BLaER1 (cell line): ENCODE measurements around the gene PPT1.

Source experiments
- H3K27ac ChIP-seq: shearing (Covaris generic); formaldehyde crosslinking; 2 replicates; pipeline ENCODE4 v1.8.1; 2022
- H3K27me3 ChIP-seq: shearing (Covaris generic); formaldehyde crosslinking; 2 replicates; pipeline ENCODE4 v1.8.1; 2022
- H3K36me3 ChIP-seq: shearing (Covaris generic); formaldehyde crosslinking; 2 replicates; pipeline ENCODE4 v1.8.1; 2022
- H3K4me1 ChIP-seq: shearing (Covaris generic); formaldehyde crosslinking; 2 replicates; pipeline ENCODE4 v1.8.1; 2022
- H3K4me2 ChIP-seq: shearing (Covaris generic); formaldehyde crosslinking; 2 replicates; pipeline ENCODE4 v1.8.1; 2022
- H3K4me3 ChIP-seq: shearing (Covaris generic); formaldehyde crosslinking; 2 replicates; pipeline ENCODE4 v1.8.1; 2022
- H3K9ac ChIP-seq: shearing (Covaris generic); formaldehyde crosslinking; 2 replicates; pipeline ENCODE4 v1.8.1; 2022
- H3K9me3 ChIP-seq: shearing (Covaris generic); formaldehyde crosslinking; 2 replicates; pipeline ENCODE4 v1.8.1; 2022
- H4K20me1 ChIP-seq: shearing (Covaris generic); formaldehyde crosslinking; 2 replicates; pipeline ENCODE4 v1.8.1; 2022
- Cebpa-rat ChIP-seq: shearing (Covaris generic); IDR thresholded peaks from 2 replicates; pipeline ENCODE4 v1.8.1; 2022

PPT1 gene

GRCh38 chr1:40096977-40097782, at the start of gene PPT1:
PPT1 (minus strand) TSS chr1:40097252; CDS start chr1:40097238, 14 bp downstream.
- peak within 1 kb of the TSS; percentile 79 for H3K4me3 ChIP-seq
- H3K4me1 ChIP-seq, result peaks cover 34% of the 10 kb centered on the region
- TF ChIP-seq Cebpa-rat, result no peak
- H3K9ac ChIP-seq, result peak within 1 kb of the TSS; percentile 81
- peak within 1 kb of the TSS; percentile 96 for H3K4me2 ChIP-seq
- H3K36me3 ChIP-seq, result peaks cover 21% of the 10 kb centered on the region
- H3K27ac ChIP-seq, result peak within 1 kb of the TSS; percentile 68
- H3K9me3 ChIP-seq, result peaks cover 5% of the 10 kb centered on the region
- H4K20me1 ChIP-seq, result no peaks in the 10 kb centered on the region
- no peaks in the 10 kb centered on the region for H3K27me3 ChIP-seq

GRCh38 chr1:40143891-40144575, 47.0 kb upstream of the PPT1 start:
- TF ChIP-seq Cebpa-rat, result no peak
- Histone ChIP-seq H4K20me1 (no peaks in the 10 kb centered on the region), H3K27ac (no peak overlapping the region), H3K4me2 (no peak overlapping the region), H3K4me1 (no peaks in the 10 kb centered on the region), H3K36me3 (no peaks in the 10 kb centered on the region), H3K4me3 (no peak overlapping the region), H3K9ac (no peak overlapping the region), H3K9me3 (no peaks in the 10 kb centered on the region), H3K27me3 (no peaks in the 10 kb centered on the region)

- Histone ChIP-seq H3K4me2 (no peak overlapping the region), H3K27ac (no peak overlapping the region), H4K20me1 (no peaks in the 10 kb centered on the region), H3K9me3 (no peaks in the 10 kb centered on the region), H3K36me3 (no peaks in the 10 kb centered on the region), H3K9ac (no peak overlapping the region), H3K27me3 (no peaks in the 10 kb centered on the region), H3K4me3 (no peak overlapping the region), H3K4me1 (no peaks in the 10 kb centered on the region)
- no peak for TF ChIP-seq Cebpa-rat
These were observed 45.0 kb upstream of the PPT1 start for GRCh38 chr1:40141878-40142535.

GRCh38 chr1:40140211-40140973, 43.3 kb upstream of the PPT1 start:
- Histone ChIP-seq H3K9me3 (no peaks in the 10 kb centered on the region), H3K27ac (no peak overlapping the region), H3K4me1 (no peaks in the 10 kb centered on the region), H4K20me1 (no peaks in the 10 kb centered on the region), H3K9ac (no peak overlapping the region), H3K4me2 (no peak overlapping the region), H3K27me3 (no peaks in the 10 kb centered on the region), H3K36me3 (no peaks in the 10 kb centered on the region), H3K4me3 (no peak overlapping the region)
- TF ChIP-seq Cebpa-rat, result no peak

- Histone ChIP-seq H3K4me2 (no peak overlapping the region), H4K20me1 (no peaks in the 10 kb centered on the region), H3K36me3 (no peaks in the 10 kb centered on the region), H3K9me3 (peaks cover 8% of the 10 kb centered on the region; the same call in 1 of the 2 replicates), H3K9ac (no peak overlapping the region), H3K4me1 (no peaks in the 10 kb centered on the region), H3K27me3 (no peaks in the 10 kb centered on the region), H3K27ac (no peak overlapping the region), H3K4me3 (no peak overlapping the region)
- TF ChIP-seq Cebpa-rat, result no peak
These were observed 36.8 kb upstream of the PPT1 start for GRCh38 chr1:40133839-40134238.

GRCh38 chr1:40133312-40133665, 36.2 kb upstream of the PPT1 start:
- Histone ChIP-seq H3K9me3 (peaks cover 8% of the 10 kb centered on the region; the same call in 1 of the 2 replicates), H3K4me2 (no peak overlapping the region), H3K9ac (no peak overlapping the region), H3K4me1 (no peaks in the 10 kb centered on the region), H3K4me3 (no peak overlapping the region), H3K27ac (no peak overlapping the region), H3K27me3 (no peaks in the 10 kb centered on the region), H3K36me3 (no peaks in the 10 kb centered on the region), H4K20me1 (no peaks in the 10 kb centered on the region)
- TF ChIP-seq Cebpa-rat, result no peak

GRCh38 chr1:40132383-40133311, 35.6 kb upstream of the PPT1 start:
- Histone ChIP-seq H3K9me3 (peaks cover 8% of the 10 kb centered on the region; the same call in 1 of the 2 replicates), H3K9ac (no peak overlapping the region), H3K27ac (no peak overlapping the region), H3K36me3 (no peaks in the 10 kb centered on the region), H3K4me1 (no peaks in the 10 kb centered on the region), H3K4me2 (no peak overlapping the region), H4K20me1 (no peaks in the 10 kb centered on the region), H3K27me3 (no peaks in the 10 kb centered on the region), H3K4me3 (no peak overlapping the region)
- no peak for TF ChIP-seq Cebpa-rat

GRCh38 chr1:40130892-40131291, 33.8 kb upstream of the PPT1 start:
- TF ChIP-seq Cebpa-rat, result no peak
- Histone ChIP-seq H3K9ac (no peak overlapping the region), H4K20me1 (no peaks in the 10 kb centered on the region), H3K27ac (no peak overlapping the region), H3K4me3 (no peak overlapping the region), H3K9me3 (peaks cover 8% of the 10 kb centered on the region; the same call in 1 of the 2 replicates), H3K36me3 (no peaks in the 10 kb centered on the region), H3K4me1 (no peaks in the 10 kb centered on the region), H3K4me2 (no peak overlapping the region), H3K27me3 (no peaks in the 10 kb centered on the region)
